Colonic mucosa (tissue), 4 donors: ENCODE measurements around the gene AOPEP. TPM values are rescaled to one million over a fixed set of nuclear protein-coding genes. Genes with fewer than 3 reads are reported as not detected.
A peak's percentile ranks its signal among the peaks of the same experiment; 100 is the strongest.

Source experiments
- DNase-seq: peaks from one replicate; pipeline ENCODE4 v3.0.0-alpha.2; 2020
- H3K27ac ChIP-seq: fragments of 200-600 bp; one replicate; pipeline ENCODE4 v1.8.0; 2021
- H3K27me3 ChIP-seq: fragments of 200-600 bp; one replicate; pipeline ENCODE4 v1.8.0; 2021
- H3K36me3 ChIP-seq: fragments of 200-600 bp; one replicate; pipeline ENCODE4 v1.8.0; 2021
- H3K4me1 ChIP-seq: fragments of 200-600 bp; one replicate; pipeline ENCODE4 v1.8.0; 2021; ENCODE audit warnings: mild to moderate bottlenecking
- H3K4me3 ChIP-seq: fragments of 200-600 bp; one replicate; pipeline ENCODE4 v1.8.0; 2021
- H3K9ac ChIP-seq, 2 donors: one replicate each; pipeline ENCODE4 v1.7.0; 2013; ENCODE audit warnings: control low read depth in 2 of 2, low read depth in 2 of 2, low read length in 2 of 2
- H3K9me3 ChIP-seq: fragments of 200-600 bp; one replicate; pipeline ENCODE4 v1.8.0; 2021
- intact Hi-C: fragments of 100-400 bp; cut with DNase I; formaldehyde crosslinking; loops from one replicate; pipeline ENCODE4 v1.14.1; 2022
- total RNA-seq, 2 donors: library from RNA; stranded (reverse); fragmentation: NEBNext Ultra II Directional in 1 of 2; extraction: Animal tissue kit (Norgen Biotek cat#: 25700) in 1 of 2; gene quantifications; one replicate each; pipeline ENCODE4 v1.2.1, GENCODE V29; 2021
- TF ChIP-seq, protein P1 (sequence below): fragments of 200-600 bp; IDR thresholded peaks from one replicate; pipeline ENCODE4 v1.8.0; 2022; ENCODE audit warnings: antibody characterized with exemption, mild to moderate bottlenecking
- donor health status: healthy.
- donor health status: DM: no; HTN: no; CAD: no.
- donor health status: DM: no; HTN: no; CAD: no.

Gene AOPEP
- total RNA-seq, 2 donors from 2014 or later: 38.4 to 43.2 TPM

- Histone ChIP-seq H3K27ac (peak overlapping the region; percentile 58), H3K9me3 (no peaks in the 10 kb centered on the region), H3K9ac (no peak overlapping the region), H3K4me1 (no peaks in the 10 kb centered on the region), H3K27me3 (no peaks in the 10 kb centered on the region), H3K36me3 (no peaks in the 10 kb centered on the region), H3K4me3 (no peak overlapping the region)
- TF ChIP-seq, protein P1, sequence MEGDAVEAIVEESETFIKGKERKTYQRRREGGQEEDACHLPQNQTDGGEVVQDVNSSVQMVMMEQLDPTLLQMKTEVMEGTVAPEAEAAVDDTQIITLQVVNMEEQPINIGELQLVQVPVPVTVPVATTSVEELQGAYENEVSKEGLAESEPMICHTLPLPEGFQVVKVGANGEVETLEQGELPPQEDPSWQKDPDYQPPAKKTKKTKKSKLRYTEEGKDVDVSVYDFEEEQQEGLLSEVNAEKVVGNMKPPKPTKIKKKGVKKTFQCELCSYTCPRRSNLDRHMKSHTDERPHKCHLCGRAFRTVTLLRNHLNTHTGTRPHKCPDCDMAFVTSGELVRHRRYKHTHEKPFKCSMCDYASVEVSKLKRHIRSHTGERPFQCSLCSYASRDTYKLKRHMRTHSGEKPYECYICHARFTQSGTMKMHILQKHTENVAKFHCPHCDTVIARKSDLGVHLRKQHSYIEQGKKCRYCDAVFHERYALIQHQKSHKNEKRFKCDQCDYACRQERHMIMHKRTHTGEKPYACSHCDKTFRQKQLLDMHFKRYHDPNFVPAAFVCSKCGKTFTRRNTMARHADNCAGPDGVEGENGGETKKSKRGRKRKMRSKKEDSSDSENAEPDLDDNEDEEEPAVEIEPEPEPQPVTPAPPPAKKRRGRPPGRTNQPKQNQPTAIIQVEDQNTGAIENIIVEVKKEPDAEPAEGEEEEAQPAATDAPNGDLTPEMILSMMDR: no peak
- no peak for DNase-seq
- intact Hi-C loops: no loop called here
These were observed 273.3 kb downstream of the AOPEP start for GRCh38 chr9:94999832-95000231.

DNA sequence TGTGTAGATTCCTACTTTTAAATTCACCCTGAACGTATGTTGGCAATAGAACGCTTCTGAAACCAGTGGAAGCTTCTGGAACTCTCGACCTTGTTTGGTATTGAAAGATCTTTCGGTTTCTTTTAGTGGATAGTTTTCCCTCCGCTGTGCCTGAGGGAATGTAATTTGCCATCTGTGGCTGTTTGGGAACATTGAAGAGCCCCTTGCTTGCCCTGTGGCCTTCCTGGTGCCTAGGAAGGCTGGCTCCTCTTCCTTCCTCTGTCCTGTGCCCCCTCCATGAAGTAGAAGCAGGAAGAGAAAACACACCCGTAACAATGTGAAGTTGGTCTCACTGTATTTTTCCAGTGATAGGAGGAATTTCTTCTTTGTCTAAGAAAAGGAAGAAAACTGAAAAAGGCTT lies 274.3 kb downstream of the AOPEP start:
- Histone ChIP-seq H3K27ac (peak overlapping the region; percentile 58), H3K9me3 (no peaks in the 10 kb centered on the region), H3K9ac (peak overlapping the region in 1 of 2 donors; percentile 38), H3K27me3 (no peaks in the 10 kb centered on the region), H3K4me1 (no peaks in the 10 kb centered on the region), H3K36me3 (no peaks in the 10 kb centered on the region), H3K4me3 (no peak overlapping the region)
- DNase-seq: no peak
- intact Hi-C loops: no loop called here
- TF ChIP-seq, protein P1: no peak

GRCh38 chr9:95001720-95002119 lies 275.2 kb downstream of the AOPEP start:
- H3K27ac ChIP-seq: peak overlapping the region; percentile 58
- TF ChIP-seq, protein P1: no peak
- no peak overlapping the region for H3K9ac ChIP-seq
- no peaks in the 10 kb centered on the region for H3K36me3 ChIP-seq
- intact Hi-C loops: no loop called here
- H3K4me3 ChIP-seq: no peak overlapping the region
- no peak for DNase-seq
- H3K9me3 ChIP-seq: no peaks in the 10 kb centered on the region
- H3K4me1 ChIP-seq: no peaks in the 10 kb centered on the region
- H3K27me3 ChIP-seq: no peaks in the 10 kb centered on the region

DNA sequence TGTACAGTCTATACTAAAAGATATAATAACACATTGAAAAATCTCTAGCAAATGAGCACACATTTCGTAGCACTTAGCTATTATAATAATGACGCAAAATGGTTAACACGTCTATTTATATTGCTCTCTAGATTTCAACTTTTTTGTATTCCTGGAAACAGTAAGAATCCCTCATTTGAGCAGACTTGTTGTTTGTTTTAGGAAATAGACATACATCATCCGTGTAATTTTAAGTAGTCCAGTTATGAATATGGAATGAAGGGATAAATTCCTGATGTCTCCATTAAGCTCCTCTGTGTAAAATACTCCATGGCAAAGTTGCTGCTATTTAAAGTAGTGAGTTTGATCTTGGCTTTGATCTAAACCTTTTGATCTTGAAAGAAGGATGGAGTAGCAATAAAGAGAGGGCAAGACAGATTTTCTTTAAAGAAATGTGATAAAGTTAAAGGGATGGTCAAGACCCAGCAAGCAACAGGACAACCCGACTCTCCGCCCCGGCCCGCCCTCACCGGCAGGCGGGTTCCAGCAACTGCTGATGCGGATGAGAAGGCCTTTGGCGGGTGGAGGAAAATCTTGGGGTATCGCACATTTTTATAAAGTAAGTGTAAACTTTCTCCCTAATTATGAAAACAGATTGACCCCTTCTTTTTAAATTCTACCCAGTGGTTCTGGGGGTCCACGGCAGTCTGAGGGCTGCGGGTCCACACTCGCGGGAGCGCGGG lies 277.4 kb downstream of the AOPEP start:
- Histone ChIP-seq H3K27me3 (no peaks in the 10 kb centered on the region), H3K27ac (peak overlapping the region; percentile 97), H3K9me3 (no peaks in the 10 kb centered on the region), H3K36me3 (no peaks in the 10 kb centered on the region), H3K4me1 (no peaks in the 10 kb centered on the region), H3K4me3 (peak overlapping the region; percentile 69), H3K9ac (peak overlapping the region; percentile 79 to 99)
- TF ChIP-seq, protein P1: no peak
- DNase-seq: peak; percentile 71
- intact Hi-C loops: no loop called here

GRCh38 chr9:95004411-95005277 lies 278.1 kb downstream of the AOPEP start:
- H3K9me3 ChIP-seq: no peaks in the 10 kb centered on the region
- peak overlapping the region; percentile 94 to 99 for H3K9ac ChIP-seq
- peak overlapping the region; percentile 69 for H3K4me3 ChIP-seq
- H3K36me3 ChIP-seq: no peaks in the 10 kb centered on the region
- H3K4me1 ChIP-seq: no peaks in the 10 kb centered on the region
- TF ChIP-seq, protein P1: no peak
- no peaks in the 10 kb centered on the region for H3K27me3 ChIP-seq
- intact Hi-C loops: no loop called here
- H3K27ac ChIP-seq: peak overlapping the region; percentile 97
- DNase-seq: peak; percentile 71
